ENCODE measurements around the gene SPINK1.

SPINK1 gene

DNA sequence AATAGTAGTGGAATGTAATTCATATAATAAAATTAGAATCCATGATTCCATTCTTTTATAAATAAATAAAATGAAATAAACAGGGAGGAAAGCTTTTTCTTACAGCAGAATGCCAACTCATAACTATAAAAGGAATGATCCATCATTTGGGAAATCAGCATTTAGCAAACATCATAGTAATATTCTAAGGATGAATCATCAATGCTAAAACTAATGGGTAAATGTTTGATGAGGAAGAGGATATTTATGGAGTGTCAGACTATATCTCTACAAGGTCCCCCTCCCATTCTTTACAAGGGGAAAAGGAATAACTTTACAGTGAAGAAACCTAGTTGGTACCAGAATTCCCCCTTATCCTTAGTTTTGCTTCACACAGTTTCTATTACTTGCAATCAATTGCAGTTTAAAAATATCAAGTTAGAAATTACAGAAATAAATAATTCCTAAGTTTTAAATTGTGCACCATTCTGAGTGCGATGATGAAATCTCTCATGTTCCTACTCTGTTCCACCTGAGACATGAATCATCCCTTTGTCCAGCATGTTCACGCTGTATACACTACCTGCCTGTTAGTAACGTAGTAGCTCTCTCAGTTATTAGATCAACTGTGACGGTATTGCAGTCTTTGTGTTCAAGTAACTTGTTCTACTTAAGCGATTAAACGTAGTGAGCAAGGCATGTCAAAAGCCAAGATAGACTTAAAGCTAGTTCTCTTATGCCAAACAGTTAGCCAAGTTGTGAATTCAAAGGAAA lies 34.7 kb downstream of the SPINK1 start:
- no peak for DNase-seq (ENCODE audit: low spot score)
- TF ChIP-seq, protein P1, sequence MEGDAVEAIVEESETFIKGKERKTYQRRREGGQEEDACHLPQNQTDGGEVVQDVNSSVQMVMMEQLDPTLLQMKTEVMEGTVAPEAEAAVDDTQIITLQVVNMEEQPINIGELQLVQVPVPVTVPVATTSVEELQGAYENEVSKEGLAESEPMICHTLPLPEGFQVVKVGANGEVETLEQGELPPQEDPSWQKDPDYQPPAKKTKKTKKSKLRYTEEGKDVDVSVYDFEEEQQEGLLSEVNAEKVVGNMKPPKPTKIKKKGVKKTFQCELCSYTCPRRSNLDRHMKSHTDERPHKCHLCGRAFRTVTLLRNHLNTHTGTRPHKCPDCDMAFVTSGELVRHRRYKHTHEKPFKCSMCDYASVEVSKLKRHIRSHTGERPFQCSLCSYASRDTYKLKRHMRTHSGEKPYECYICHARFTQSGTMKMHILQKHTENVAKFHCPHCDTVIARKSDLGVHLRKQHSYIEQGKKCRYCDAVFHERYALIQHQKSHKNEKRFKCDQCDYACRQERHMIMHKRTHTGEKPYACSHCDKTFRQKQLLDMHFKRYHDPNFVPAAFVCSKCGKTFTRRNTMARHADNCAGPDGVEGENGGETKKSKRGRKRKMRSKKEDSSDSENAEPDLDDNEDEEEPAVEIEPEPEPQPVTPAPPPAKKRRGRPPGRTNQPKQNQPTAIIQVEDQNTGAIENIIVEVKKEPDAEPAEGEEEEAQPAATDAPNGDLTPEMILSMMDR (IDR thresholded peaks at IDR 0.05; ENCODE audit: extremely low read depth, missing control alignments) = no peak

DNA sequence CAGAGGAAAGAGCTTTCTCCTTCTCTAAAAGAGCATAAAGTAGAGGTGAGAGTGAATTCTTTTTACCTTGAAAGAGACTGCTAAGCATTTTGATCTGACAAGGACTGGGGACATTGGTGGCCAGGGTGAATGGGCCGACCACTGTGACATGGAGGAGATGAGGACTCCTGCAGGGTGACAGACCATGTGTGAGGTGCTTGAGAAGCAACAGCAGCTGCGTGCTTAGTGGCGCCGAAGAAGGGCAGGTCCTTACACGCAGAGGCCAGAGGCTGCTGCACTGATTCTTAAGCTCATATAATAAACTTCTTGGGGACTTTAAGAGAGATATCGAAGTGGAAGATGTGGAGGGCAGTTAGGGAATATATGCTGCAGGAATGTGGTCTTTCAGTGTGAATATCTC lies 40.3 kb downstream of the SPINK1 start:
- TF ChIP-seq, protein P1 (IDR thresholded peaks at IDR 0.05; ENCODE audit: extremely low read depth, missing control alignments) = no peak
- DNase-seq (ENCODE audit: low spot score) = no peak

DNA sequence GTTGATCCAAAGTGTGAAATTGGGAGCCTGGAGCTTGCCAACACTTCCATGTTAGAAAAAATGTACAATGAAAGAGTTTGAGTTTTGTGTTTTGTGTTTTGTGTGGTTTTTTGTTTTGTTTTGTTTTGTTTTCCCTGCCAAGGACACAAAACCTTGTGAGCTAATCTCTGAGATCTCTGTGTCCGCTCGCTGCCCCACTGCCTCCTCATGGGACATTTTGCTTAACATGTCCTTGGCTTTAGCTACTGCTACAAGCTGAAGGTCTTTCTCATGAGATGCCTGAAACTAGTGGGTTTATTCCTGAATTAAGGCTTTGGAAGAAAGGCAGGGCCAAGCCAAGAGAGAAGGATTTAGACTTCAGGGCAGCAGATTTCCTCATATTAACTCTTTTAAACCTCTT lies 41.7 kb downstream of the SPINK1 start:
- DNase-seq (ENCODE audit: low spot score) = no peak
- TF ChIP-seq, protein P1 (IDR thresholded peaks at IDR 0.05; ENCODE audit: extremely low read depth, missing control alignments) = no peak

DNA sequence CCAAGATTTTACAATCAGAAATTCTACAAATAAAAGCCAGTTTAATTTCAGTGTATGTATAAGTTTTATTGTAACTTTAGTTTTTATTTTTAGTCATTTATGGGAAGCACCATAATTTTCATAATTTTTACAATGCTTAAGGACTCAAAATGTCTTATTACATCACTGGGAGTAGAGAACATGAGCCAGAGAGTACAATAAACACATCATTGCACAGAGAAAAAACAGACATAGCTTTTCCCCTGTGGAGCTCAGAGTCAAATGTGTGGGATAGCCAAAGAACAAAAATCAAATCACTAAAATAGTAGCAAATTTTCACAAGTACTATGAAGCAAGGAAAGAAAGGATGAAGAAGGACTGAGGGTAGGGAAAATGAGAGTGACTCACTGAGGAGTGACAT lies 43.4 kb downstream of the SPINK1 start:
- DNase-seq (ENCODE audit: low spot score) = no peak
- TF ChIP-seq, protein P1 (IDR thresholded peaks at IDR 0.05; ENCODE audit: extremely low read depth, missing control alignments) = no peak

DNA sequence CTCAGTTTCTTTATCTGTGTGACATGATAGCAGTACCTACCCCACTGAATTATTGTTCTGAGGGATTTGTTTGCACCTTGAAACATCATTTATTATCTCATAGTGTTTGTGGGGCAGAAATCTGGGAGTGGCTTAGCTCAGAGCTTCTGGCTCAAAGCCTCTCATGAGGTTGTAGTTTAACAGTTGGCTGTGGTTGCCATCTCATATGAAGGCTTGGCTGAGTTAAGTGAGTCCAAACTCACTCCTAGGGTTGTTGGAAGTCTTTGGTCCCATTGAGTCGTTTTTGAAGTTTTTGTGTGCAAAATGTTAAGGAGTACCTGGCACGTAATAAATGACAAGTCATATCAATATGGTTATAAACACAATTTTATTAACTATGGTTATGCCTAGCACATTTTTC lies 45.3 kb downstream of the SPINK1 start:
- no peak for DNase-seq (ENCODE audit: low spot score)
- TF ChIP-seq, protein P1 (IDR thresholded peaks at IDR 0.05; ENCODE audit: extremely low read depth, missing control alignments) = no peak

DNA sequence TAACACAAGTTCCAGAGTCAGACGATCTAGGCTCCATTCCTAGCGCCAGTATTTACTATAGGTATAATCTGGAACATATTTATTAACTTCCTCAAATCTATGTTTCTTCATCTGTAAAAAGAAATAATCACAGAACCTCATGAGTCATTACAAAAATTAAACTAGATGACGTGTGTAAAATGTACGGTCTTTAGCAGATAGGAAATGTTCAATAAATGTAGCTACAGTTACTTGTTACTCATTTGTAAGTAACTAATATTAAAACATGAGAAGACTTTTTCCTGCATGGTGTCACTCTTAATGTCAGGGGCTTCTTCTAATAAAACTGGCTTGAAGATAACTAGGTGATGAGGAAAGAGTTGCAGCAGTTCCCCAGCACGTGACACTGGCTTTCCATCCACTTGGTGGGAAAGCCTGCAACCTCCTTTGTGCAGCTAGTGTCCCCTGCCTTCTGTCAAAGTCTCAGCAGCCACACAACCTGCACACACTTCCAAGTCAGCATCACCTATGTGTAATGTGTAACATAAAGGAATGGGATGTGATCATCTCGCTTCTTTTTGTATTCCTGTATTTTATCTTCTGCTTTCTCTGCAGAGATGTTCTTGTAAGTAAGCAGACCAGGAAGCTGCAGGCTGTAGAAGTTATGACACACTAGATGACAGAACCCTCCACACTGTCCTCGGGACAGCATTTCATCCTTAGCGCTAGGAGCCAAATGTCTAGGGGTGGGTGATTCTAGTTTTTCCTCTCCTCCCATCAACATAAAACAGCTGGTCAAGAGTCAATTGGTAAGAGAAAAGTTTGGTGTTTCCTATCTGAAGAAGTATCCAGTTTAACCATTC lies 47.1 kb downstream of the SPINK1 start:
- no peak for DNase-seq (ENCODE audit: low spot score)
- TF ChIP-seq, protein P1 (IDR thresholded peaks at IDR 0.05; ENCODE audit: extremely low read depth, missing control alignments) = no peak
